Liver (tissue), 3 donors: ENCODE data around the gene TNS1.

ENCODE experiments used
- JUND ChIP-seq, 2 donors: IDR thresholded peaks; 2 replicates each; pipeline ENCODE4 v1.6.1; 2016; ENCODE audit warnings: antibody characterized with exemption in 2 of 2
- RAD21 ChIP-seq, 2 donors: IDR thresholded peaks; 2 replicates each; pipeline ENCODE4 v1.6.1; 2016; ENCODE audit warnings: antibody characterized with exemption in 2 of 2, mild to moderate bottlenecking in 2 of 2
- RXRA ChIP-seq, 2 donors: IDR thresholded peaks; 2 replicates each; pipeline ENCODE4 v1.6.1; 2017 to 2018; ENCODE audit warnings: antibody characterized with exemption in 2 of 2, mild to moderate bottlenecking in 1 of 2
- TF ChIP-seq, protein P1 (sequence below): fragments of 150-350 bp; IDR thresholded peaks from 2 replicates; pipeline ENCODE4 v1.5.1; 2017; ENCODE audit warnings: improper control_type of control experiment, low read depth, low read length; ENCODE audit not compliant: missing input control
- TF ChIP-seq, protein P2 (sequence below): IDR thresholded peaks from 2 replicates; pipeline ENCODE4 v1.6.1; 2016; ENCODE audit warnings: antibody characterized with exemption, mild to moderate bottlenecking
- TF ChIP-seq, protein P3 (sequence below): IDR thresholded peaks from 2 replicates; pipeline ENCODE4 v1.6.1; 2016; ENCODE audit warnings: antibody characterized with exemption
- donor health status: healthy.
- donor health status: healthy.

DNA sequence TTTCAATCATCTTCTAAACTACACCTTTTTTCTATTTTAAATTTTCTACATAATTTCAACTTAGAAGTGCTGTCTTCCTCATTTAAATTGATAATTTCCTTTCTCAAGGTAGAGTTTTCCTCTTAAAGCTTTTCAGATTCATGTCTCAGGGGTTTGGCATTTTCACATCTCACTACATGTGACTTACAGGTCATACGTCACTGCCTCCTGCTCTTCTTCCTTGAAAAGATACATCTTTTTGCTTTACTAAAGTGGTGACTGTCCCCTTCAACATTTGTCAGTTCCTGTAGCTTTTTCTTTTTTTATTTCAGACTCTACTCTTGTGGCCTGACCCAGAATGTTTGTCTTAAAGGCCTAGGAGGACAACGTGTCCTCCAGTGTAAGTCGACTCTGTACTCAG lies 49.1 kb upstream of the TNS1 start:
- TF ChIP-seq, protein P1, sequence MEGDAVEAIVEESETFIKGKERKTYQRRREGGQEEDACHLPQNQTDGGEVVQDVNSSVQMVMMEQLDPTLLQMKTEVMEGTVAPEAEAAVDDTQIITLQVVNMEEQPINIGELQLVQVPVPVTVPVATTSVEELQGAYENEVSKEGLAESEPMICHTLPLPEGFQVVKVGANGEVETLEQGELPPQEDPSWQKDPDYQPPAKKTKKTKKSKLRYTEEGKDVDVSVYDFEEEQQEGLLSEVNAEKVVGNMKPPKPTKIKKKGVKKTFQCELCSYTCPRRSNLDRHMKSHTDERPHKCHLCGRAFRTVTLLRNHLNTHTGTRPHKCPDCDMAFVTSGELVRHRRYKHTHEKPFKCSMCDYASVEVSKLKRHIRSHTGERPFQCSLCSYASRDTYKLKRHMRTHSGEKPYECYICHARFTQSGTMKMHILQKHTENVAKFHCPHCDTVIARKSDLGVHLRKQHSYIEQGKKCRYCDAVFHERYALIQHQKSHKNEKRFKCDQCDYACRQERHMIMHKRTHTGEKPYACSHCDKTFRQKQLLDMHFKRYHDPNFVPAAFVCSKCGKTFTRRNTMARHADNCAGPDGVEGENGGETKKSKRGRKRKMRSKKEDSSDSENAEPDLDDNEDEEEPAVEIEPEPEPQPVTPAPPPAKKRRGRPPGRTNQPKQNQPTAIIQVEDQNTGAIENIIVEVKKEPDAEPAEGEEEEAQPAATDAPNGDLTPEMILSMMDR, result no peak
- no peak for TF ChIP-seq JUND (IDR thresholded peaks at IDR 0.05)
- TF ChIP-seq, protein P2, sequence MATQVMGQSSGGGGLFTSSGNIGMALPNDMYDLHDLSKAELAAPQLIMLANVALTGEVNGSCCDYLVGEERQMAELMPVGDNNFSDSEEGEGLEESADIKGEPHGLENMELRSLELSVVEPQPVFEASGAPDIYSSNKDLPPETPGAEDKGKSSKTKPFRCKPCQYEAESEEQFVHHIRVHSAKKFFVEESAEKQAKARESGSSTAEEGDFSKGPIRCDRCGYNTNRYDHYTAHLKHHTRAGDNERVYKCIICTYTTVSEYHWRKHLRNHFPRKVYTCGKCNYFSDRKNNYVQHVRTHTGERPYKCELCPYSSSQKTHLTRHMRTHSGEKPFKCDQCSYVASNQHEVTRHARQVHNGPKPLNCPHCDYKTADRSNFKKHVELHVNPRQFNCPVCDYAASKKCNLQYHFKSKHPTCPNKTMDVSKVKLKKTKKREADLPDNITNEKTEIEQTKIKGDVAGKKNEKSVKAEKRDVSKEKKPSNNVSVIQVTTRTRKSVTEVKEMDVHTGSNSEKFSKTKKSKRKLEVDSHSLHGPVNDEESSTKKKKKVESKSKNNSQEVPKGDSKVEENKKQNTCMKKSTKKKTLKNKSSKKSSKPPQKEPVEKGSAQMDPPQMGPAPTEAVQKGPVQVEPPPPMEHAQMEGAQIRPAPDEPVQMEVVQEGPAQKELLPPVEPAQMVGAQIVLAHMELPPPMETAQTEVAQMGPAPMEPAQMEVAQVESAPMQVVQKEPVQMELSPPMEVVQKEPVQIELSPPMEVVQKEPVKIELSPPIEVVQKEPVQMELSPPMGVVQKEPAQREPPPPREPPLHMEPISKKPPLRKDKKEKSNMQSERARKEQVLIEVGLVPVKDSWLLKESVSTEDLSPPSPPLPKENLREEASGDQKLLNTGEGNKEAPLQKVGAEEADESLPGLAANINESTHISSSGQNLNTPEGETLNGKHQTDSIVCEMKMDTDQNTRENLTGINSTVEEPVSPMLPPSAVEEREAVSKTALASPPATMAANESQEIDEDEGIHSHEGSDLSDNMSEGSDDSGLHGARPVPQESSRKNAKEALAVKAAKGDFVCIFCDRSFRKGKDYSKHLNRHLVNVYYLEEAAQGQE, result no peak
- TF ChIP-seq, protein P3, sequence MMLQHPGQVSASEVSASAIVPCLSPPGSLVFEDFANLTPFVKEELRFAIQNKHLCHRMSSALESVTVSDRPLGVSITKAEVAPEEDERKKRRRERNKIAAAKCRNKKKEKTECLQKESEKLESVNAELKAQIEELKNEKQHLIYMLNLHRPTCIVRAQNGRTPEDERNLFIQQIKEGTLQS, result no peak
- TF ChIP-seq RXRA (IDR thresholded peaks at IDR 0.05), result no peak
- TF ChIP-seq RAD21 (IDR thresholded peaks at IDR 0.05), result no peak
